Astrocyte of the hippocampus (primary cell): ENCODE data around the gene AHCYL2.
"Not testable (repeated sequence)": the region's sequence is repeated elsewhere in the genome, so short reads cannot be mapped to it uniquely, and the experiment has no call there.

Experiments used
- DNase-seq: peaks from one replicate; pipeline ENCODE4 v3.0.0; 2011; ENCODE audit warnings: low read depth, low spot score

AHCYL2 gene

DNA sequence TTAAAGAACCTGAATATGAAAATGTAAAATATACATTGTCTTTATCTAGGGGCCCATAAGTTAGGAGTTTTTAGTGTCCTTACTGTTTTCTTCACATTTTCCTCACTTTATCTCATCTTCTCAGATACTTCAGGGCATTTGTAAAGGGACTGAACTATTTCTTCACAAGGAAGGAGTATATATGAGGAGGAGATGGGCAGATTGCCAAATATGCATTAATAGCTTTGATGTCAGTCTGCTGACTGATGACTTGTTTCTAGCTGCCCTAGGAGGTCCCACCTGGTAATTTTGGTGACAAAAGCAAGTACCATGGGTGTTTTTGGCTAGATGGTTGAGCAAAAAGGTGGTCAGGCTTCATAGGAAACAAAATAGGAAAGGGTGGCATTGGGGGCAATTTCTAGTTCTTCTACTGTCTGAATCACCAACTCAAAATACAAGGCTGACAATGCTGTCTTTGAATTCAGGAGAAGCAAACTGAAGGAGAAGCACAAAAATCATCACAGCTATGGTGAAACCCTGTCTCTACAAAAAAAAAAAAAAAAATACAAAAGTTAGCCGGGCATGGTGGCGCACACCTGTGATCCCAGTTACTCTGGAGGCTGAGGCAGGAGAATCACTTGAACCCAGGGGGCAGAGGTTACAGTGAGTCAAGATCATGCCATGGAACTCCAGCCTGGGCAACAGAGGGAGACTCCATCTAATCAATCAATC lies 199.0 kb downstream of the AHCYL2 start:
- no peak for DNase-seq

DNA sequence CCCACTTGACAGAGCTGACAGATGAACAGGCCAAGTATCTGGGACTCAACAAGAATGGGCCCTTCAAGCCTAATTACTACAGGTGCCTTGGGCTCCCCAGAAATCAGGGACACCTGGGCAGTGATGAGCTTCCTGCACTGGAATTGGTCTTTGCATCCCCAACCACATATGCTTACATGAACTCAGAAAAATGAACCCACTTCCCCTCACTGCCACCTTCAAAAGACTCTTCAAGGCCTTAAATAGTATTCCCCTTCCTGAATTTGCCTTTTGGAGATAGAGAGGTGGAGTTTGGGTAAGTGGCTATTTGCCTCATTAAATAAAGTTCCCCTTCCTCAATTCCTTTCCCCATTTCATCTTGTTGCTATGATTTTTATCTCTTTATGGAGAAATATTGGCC lies 201.7 kb downstream of the AHCYL2 start:
- no peak for DNase-seq

DNA sequence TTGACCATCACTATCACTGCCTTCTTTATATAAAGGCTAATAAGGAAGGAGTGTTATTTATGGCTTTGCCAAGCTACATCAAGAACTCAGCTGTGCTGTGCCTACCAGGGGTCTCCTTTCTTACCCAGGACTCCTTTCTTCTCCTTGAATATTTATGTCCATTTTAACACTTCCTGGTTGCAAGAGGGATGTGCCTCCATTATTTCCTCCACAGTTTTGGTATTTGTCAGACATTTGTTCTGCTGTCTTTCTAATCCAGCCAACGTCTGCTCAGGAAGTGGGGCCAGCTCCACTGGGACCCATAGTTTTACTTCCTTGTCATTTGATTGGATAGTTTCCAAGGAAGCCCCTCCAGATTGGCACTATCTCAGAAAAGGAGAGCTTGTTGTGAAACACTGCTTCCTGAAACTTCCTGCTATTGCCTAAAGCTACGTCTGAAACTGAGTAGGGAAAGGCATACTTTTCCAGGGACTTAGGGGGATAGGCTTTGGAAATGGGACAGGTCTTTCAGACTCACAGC lies 202.8 kb downstream of the AHCYL2 start:
- no peak for DNase-seq

DNA sequence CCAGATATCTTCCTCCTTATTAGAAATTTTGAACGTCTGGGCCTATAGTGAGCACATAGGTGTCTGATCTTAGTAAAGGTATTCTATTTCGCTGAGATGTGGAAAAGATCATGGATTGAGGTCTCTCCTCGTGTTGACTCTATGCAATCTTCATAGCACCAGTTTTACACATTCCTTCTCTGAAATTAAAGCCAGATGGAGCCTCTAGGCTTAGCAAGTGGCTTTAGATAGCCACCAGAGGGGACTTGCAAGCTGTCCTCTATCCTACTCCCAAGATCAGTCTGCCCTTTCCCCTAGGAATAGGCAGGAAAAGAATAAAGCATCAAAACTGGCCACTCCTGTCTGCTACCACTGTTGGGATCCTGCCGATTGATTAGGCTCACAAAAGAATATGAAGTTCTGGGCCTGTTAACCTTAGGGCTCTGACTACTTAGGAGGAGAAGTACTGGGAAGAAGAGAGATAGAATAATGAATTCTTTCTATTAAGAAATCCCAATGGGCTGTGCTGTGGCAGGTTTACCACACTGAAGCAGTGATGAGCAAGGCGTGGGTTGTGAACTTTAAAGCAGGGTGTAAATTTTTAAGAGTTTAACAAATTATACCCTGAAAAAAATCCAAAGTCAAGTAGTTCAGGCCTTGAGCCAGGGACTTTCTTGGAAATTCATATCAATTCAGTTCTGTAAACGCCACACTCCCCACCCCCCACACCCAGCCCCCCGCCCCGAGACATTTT lies 207.2 kb downstream of the AHCYL2 start:
- DNase-seq: no peak

DNA sequence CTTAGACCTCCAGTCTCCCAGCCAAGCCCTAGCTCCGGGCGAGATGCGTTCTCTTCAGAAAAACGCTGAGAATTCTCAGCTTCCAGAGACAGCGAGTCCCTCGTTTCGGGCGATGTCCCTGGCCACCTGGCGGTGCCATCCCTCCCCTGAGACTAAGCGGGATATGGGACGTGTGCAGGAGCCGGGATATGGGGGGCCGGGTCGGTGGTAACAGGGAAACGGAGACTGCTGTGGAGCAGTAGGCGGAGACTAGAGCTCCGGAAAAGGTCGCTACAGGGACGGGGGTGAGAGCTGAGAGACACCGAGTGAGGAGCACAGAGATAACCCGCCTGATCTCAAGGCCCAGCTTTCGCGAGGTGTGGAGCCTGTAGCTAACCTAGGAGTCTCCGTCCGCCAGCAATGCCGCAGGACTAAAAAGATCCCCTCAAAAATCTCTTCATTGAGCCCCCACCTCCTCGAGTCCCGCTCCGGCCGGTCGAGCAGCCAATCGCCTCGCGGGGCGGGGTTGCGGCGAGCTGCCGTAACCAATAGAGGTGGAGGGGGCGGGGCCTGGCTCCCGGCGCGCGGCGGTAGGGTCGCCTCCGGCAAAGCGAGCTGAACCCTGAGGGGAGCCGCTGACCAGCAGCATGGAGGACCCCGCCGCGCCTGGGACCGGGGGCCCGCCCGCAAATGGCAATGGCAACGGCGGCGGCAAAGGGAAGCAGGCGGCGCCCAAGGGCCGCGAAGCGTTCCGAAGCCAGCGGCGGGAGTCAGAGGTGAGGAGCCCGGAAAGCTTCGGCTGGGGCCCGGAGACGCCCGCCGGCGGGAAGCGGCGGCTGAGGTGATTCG lies 209.2 kb downstream of the AHCYL2 start, which contains the start of gene STRIP2:
TSS of gene STRIP2 (plus strand) at position 586 of the 828 bp plus-strand sequence. CDS start at position 627, 41 bp downstream.
- peak; percentile 96 for DNase-seq

DNA sequence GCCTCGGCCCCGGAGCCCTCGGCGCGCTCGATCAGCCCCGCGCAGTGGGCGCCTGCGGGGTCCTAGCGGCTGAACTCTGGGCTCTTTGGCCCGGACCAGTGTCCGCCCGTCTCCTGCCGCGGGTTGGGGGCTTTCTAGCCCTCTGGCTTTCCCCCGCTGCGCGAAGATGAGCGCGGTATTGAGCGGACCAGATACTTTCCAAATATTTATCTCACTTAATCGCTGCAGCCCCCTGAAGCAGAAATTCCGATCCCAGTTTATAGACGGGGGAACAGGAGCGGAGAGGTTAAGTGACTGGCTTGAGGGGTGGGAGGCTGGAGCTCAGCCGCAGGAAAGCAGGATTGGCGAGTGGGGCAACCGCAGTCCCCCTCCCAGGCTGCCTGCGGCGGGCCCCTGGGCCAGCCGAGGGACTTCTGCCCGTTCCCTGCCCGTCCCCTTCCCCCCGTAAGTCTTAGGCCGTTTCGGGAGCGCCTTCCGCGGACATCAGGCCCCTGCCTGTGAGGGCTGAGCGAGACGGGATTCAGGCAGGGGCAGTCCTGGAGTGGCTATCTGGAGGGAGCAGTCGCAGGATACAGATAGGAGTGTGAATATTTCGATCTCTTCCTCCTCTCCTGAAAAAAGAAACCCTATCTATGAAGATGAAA lies 210.0 kb downstream of the AHCYL2 start:
- DNase-seq: peak; percentile 49

DNA sequence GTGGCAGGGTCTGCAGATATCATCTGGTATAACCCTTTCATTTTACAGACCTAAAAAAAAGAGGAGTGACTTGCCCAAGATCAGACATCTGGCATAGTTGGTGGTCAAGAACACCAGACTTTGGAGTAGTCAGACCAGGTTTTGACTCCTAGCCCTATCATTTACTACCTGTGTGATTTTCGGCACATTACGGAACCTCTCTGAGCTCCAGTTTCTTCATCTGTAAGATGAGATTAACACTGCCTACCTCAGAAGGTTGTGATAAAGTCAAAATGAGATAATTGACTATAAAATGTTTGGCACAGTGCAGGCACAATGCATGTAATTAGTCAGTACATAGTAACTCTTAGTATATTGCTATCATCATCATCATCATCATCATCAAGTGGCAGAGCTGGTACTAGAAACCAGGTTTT lies 210.6 kb downstream of the AHCYL2 start:
- DNase-seq: no peak

DNA sequence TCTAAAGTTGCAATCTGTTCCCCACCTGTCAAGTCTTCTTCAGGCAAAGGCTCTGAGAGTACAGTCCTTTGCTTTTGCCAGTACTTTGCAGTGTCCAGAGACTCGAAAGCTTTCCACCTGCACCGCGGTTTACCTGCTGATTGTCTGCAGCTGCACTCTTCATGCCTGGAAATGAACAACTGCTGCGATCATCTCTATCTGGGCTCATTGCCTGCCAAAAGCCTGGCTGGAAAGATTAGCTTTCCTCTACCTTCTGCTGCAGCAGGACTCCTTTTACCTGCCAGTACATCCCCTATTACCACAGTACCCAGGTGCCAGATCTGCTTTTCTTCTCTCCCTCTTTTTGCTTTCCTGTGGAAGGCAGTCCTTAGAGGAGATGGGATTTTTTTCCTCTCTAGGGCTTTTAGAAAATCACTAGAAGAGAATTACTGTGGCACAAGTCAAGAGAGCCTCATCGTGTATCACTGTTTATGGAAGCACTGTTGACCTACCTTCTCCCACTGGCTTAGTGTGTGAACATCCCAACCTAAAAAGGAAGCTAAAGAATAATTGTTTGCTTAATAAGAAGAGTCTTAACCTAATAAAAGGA lies 211.6 kb downstream of the AHCYL2 start:
- DNase-seq: no peak

DNA sequence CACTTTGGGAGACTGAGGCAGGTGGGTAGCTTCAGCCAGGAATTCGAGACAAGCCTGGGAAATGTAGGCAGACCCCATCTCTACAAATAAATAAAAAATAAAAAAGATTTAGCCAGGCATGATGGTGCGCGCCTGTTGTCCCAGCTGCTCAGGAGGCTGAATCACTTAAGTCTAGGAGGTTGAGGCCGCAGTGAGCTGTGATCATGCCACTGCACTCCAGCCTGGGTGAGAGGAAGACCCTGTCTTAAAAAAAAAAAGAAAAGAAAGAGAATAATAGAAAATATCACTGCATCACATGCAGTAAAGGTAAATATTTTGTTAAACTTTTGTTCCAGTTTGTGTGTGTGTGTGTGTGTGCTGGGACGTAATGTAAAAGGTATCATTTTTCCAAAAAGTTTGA lies 212.4 kb downstream of the AHCYL2 start:
- no peak for DNase-seq

DNA sequence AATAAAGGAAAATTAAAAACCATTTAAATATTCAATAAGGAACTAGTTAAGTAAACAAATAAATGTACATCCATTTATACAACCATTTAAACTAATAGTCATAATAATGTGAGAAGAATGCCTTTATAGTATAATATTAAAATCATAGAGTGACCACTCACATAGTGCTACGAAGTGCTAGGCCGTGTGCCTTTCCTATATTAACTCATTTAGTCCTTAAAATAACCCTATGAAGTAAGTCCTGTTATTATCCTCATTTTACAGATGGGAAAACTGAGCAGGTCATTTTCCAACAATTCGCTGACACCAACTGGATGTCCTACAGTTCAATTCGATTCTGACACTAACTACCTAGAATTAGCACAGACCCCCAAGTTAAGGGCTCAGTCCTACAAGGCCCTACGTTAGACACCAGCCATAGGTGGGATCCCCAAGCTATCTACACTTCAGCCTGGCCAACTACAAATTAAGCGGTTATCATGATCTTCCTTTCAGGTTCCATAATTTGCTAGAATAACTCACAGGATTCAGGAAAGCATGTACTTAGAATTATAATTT lies 213.5 kb downstream of the AHCYL2 start:
- DNase-seq: no peak

DNA sequence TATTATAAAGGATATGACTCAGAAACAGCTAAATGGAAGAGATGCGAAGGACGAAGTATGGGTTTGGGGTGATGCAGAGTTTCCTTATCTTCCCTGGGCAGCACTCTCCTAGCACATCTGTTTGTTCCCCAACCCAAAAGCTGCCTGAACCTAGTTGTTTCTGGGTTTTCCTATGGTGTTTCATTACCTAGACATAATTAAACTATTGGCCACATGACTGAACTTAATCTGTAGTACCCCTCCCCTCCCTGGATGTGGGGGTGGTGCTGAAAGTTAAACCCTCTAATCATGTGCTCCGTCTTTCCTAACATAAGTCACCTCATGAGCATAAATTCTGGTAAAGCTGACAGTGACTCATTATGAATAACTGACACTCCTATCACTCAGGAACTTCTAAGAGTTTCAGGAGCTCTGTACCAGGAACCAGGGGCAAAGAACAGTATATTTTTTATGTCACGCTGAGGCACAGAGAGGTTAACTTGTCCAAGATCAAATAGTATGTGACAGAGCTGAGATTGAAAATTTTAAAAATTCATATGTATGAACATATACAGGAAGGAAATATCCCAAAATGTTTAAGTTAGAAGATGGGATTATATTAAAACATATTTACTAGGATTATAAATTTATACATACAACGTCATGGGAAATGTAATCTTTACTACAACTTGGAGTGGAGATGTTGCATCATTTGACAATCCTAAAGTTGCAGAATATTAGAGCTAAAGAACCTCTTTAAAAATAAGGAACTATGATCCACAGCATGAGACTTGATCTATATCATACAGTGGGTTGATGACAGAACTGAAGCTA lies 214.2 kb downstream of the AHCYL2 start:
- DNase-seq: peak; percentile 35

DNA sequence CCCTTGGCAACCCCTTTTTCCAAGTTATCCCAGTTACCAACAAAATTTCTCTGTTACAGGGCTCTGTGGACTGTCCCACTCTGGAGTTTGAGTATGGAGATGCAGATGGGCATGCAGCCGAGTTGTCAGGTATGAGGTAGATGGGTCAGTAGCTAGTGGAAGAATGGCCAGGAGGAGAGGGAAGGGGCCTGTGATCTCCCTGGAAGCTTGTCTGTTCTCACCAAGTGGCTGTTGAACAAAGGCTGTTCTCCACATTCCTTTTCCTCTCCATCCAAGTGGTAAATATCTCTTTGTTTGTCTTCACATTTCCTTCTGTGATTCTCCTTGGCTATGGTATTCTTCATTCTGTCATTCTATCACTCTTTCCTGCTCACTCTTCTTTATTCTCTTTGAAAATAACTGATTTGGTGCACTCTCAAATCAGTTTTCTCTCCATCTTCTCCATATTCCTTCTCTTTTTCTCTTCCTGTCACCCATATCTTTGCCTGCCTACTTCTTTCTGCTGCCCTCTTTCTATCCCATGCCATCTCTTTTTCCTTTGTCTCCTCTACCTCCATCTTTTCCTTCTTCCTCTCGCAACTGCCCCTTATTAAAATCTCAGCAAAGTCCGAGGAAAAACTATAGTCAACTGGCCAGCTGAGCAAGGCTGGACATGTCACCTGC lies 215.3 kb downstream of the AHCYL2 start:
- DNase-seq: no peak

DNA sequence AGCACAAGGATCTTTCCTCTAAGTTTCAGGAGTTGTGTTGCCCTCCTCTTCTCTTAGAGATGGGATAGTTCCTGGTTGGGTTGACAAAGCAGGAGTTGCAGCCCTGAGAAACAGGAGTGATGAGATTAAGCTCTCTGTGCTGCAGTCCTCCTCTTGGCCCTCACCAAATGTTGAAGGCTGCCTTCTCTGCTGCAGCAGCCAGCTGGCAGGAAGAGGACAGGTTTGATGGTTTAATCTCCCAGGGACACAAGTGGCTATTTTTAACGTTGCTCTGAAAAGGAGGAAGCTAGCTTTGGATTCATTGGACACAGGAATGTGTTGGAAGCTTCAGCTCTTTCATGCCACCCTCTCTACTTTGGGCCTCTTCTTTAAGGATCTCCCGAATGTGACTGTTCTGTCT lies 218.8 kb downstream of the AHCYL2 start:
- DNase-seq: peak; percentile 4

DNA sequence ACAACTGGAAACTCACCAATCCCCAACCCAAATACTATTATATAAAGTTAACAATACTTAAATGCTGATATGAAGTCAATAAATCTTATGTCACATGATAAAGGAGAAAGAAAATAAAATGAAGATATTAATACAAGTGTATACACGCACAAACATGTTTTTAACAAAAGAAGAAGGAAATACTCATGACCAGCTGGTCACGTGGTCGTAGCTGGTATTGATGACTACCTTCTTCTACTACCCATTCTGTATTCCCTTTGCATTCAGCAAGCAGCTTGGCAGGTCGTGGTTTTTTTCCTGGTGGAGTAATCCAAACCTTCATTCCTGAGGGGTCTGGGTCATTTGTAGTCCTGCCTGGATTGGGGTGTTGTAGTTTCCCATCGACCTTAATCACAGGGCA lies 219.9 kb downstream of the AHCYL2 start:
- DNase-seq: not testable (repeated sequence)

DNA sequence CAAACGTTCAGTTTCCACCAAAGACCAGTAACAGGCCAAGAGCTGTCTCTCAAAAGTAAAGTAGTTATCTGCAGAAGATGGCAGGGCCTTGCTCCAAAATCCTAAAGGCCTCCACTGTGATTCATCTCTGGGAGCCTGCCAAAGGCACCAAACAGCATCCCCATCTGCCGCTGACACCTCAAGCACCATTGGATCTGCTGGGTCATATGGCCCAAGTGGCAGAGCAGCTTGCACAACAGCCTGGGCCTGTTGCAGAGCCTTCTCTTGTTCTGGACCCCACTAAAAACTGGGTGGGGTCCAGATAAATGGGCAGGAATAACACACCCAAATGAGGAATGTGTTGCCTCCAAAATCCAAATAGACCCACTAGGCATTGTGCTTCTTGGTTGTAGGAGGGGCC lies 222.1 kb downstream of the AHCYL2 start:
- not testable (repeated sequence) for DNase-seq

DNA sequence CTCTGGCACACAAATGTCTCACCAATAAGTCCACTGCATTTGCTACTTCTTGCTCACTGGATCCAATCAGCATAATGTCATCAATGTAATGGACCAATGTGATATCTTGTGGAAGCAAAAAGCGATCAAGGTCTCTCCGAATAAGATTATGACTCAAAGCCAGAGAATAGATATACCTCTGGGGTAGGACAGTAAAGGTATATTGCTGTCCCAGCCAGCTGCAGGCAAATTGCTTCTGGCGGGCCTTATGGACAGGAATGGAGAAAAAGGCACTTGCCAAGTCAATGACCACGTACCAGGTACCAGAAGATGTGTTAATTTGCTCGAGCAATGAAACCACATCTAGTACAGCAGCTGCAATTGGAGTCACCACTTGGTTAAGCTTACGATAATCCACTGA lies 222.6 kb downstream of the AHCYL2 start:
- DNase-seq: not testable (repeated sequence)

DNA sequence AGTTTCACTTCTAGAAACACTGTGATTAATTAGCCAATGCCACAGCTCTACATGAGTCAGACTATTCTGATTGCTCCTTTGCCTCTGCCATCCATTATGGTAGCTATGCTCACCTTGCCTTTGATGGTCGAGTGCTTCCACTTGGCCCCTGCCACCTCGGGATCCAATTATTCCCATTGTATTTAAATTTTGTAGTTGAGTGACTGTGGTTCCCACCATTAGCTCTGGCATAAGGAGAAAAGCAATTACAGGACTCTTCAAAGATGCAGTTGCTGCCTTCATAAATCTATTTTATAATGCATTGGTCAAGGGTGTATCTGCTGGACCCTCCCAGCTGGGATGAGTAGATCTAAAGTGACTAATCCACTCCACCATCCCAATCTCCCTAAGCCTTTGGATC lies 223.8 kb downstream of the AHCYL2 start:
- not testable (repeated sequence) for DNase-seq

DNA sequence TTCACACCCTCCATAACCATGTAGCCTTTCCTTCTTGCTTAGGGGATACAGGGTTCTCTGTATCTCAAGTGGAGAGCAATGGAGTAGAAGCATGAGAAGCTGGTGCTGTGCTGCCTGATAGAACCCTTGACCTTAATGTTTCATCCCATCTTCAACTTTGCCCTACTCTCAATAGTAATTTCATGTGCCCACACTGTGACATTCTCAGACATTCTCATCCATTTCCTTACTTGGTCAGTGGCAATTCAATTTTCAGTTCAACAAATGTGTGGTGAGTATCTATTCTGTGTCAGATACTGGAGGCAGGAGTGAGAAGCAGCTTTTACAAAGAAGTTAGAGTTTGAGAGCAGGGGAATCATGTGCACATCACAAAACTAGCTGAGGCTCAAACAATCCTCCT lies 225.5 kb downstream of the AHCYL2 start:
- no peak for DNase-seq

DNA sequence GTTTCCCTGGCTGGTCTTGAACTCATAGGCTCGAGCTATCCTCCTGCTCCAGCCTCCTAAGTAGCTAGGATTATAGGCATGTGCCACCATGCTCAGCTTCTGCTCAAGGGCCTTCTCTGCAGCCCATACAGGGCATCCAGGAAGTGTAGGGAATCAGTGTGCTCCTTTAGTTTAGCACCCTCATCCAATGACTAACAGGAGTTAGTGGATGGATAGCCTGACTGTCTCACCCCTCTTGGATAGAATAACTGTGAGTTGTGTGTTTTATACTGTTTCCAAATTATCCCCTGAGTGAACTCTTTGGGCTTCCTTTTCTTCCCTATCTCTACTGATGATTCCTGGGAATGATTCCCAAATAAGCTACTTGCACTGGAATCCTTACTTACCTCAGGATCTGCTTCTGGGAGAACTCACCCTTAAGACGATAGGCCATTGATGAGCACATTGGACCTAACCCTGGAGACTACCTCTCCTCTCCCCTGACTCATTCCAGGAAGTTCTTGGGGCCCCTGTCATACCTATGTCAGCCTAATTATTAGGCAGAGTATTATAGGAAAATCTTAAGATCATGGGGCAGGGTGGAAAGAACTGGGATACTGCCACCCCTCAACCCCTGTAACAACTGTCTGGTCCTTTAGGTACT lies 227.9 kb downstream of the AHCYL2 start:
- no peak for DNase-seq
